ENCODE results near the gene ROR1. TPM values are rescaled to one million over a fixed set of nuclear protein-coding genes. Genes with fewer than 3 reads are reported as not detected.

The ROR1 gene
- total RNA-seq, 1 experiment from 2014 or later = 2.7 TPM

- CTCF ChIA-PET = no interaction called here
- Histone ChIP-seq H3K4me2 (ENCODE audit: low read length) (no peak overlapping the region), H3K79me2 (ENCODE audit: insufficient read depth, low read length) (no peaks in the 10 kb centered on the region)
Observed at GRCh38 chr1:63883494-63884235, 109.8 kb downstream of the ROR1 start.

GRCh38 chr1:63884486-63884885 is 110.7 kb downstream of the ROR1 start:
- ATAC-seq = no peak
- CTCF ChIA-PET = no interaction called here
- no peaks in the 10 kb centered on the region for H3K79me2 ChIP-seq (ENCODE audit: insufficient read depth, low read length)

More at GRCh38 chr1:63883494-63884235, 109.8 kb downstream of the ROR1 start:
- peaks cover 0 to under 1% of the 10 kb centered on the region in 2 experiments; a peak in 1 of 4 replicates for H3K4me1 ChIP-seq (ENCODE audit: control insufficient read depth in 1 of 2, insufficient read depth in 2 of 2, low read length in 2 of 2)
- no peak overlapping the region for H2AFZ ChIP-seq (ENCODE audit: low read depth, low read length, poor library complexity, severe bottlenecking)
- H3K27me3 ChIP-seq (ENCODE audit: insufficient read depth, low read length) = no peaks in the 10 kb centered on the region
- TF ChIP-seq FOSL1 (IDR thresholded peaks at IDR 0.05; ENCODE audit: low read depth) (no peak), SIN3A (IDR thresholded peaks at IDR 0.05; ENCODE audit: low read depth) (no peak), CTCF (IDR thresholded peaks at IDR 0.05 in 2 of 3, conservative IDR thresholded peaks at IDR 0.05 in 1 of 3; ENCODE audit: borderline replicate concordance in 1 of 3, insufficient read depth in 1 of 3, low read depth in 2 of 3, low read length in 2 of 3) (no peak)
- ChIA-PET RAD21 (ENCODE audit: low non-redundant PET in 1 of 2, low total read pairs in 2 of 2, uncharacterized antibody in 2 of 2, unreplicated experiment in 2 of 2) (no interaction called here), POLR2A (no interaction called here)
- DNase-seq (ENCODE audit: low read depth, low spot score) = no peak
- H3K27ac ChIP-seq (ENCODE audit: low read depth, low read length) = no peak overlapping the region
- H3K9ac ChIP-seq (ENCODE audit: low read length) = no peak overlapping the region
- no peaks in the 10 kb centered on the region for H3K9me3 ChIP-seq (ENCODE audit: control insufficient read depth in 1 of 2, insufficient read depth in 1 of 2, low read depth in 1 of 2, low read length in 2 of 2)
- intact Hi-C loops (cut with micrococcal nuclease) = no loop called here
- H3K9me2 ChIP-seq (ENCODE audit: insufficient read depth) = no peaks in the 10 kb centered on the region
- H3K4me3 ChIP-seq (replicated peaks in 1 of 2; ENCODE audit: low read depth in 1 of 2, low read length in 2 of 2) = no peak overlapping the region
- H4K20me1 ChIP-seq (ENCODE audit: insufficient read depth) = no peaks in the 10 kb centered on the region
- no peaks in the 10 kb centered on the region for H3K36me3 ChIP-seq (ENCODE audit: control insufficient read depth in 1 of 2, insufficient read depth in 2 of 2, low read length in 2 of 2)
- no TSS peak for BruUV-seq (replicated peaks)
- no peak for ATAC-seq

More at GRCh38 chr1:63884486-63884885, 110.7 kb downstream of the ROR1 start:
- Histone ChIP-seq H3K4me3 (replicated peaks in 1 of 2; ENCODE audit: low read depth in 1 of 2, low read length in 2 of 2) (no peak overlapping the region), H3K27me3 (ENCODE audit: insufficient read depth, low read length) (no peaks in the 10 kb centered on the region), H3K4me2 (ENCODE audit: low read length) (no peak overlapping the region), H3K9me3 (ENCODE audit: control insufficient read depth in 1 of 2, insufficient read depth in 1 of 2, low read depth in 1 of 2, low read length in 2 of 2) (no peaks in the 10 kb centered on the region), H3K9me2 (ENCODE audit: insufficient read depth) (no peaks in the 10 kb centered on the region), H2AFZ (ENCODE audit: low read depth, low read length, poor library complexity, severe bottlenecking) (no peak overlapping the region), H3K36me3 (ENCODE audit: control insufficient read depth in 1 of 2, insufficient read depth in 2 of 2, low read length in 2 of 2) (no peaks in the 10 kb centered on the region), H3K9ac (ENCODE audit: low read length) (no peak overlapping the region), H3K27ac (ENCODE audit: low read depth, low read length) (no peak overlapping the region), H3K4me1 (ENCODE audit: control insufficient read depth in 1 of 2, insufficient read depth in 2 of 2, low read length in 2 of 2) (no peaks in the 10 kb centered on the region), H4K20me1 (ENCODE audit: insufficient read depth) (no peaks in the 10 kb centered on the region)
- TF ChIP-seq POLR2AphosphoS5 (IDR thresholded peaks at IDR 0.05; ENCODE audit: low read depth, low read length) (no peak), RAD21 (IDR thresholded peaks at IDR 0.05; ENCODE audit: low read depth) (no peak), SRF (IDR thresholded peaks at IDR 0.05; ENCODE audit: low read depth) (no peak), MAX (IDR thresholded peaks at IDR 0.05) (no peak), SP1 (IDR thresholded peaks at IDR 0.05; ENCODE audit: low read depth) (no peak), ZBTB33 (IDR thresholded peaks at IDR 0.05; ENCODE audit: extremely low read depth, insufficient replicate concordance, low read length) (no peak)
- DNase-seq (ENCODE audit: low read depth, low spot score) = no peak
- RAD21 ChIA-PET (ENCODE audit: low non-redundant PET in 1 of 2, low total read pairs in 2 of 2, uncharacterized antibody in 2 of 2, unreplicated experiment in 2 of 2) = no interaction called here
- no TSS peak for BruUV-seq (replicated peaks)
- POLR2A ChIA-PET = no interaction called here
- intact Hi-C loops (cut with micrococcal nuclease) = no loop called here

All from HCT116 (cell line).